ENCODE results near the gene PTPN18. TPM values are rescaled to one million over a fixed set of nuclear protein-coding genes. Genes with fewer than 3 reads are reported as not detected.

PTPN18 gene
- total and polyA plus RNA-seq, 2 donors (not counting 3 experiments of a cell fraction or from before 2014, with no cell fraction given) = 39.4 to 39.6 TPM

DNA sequence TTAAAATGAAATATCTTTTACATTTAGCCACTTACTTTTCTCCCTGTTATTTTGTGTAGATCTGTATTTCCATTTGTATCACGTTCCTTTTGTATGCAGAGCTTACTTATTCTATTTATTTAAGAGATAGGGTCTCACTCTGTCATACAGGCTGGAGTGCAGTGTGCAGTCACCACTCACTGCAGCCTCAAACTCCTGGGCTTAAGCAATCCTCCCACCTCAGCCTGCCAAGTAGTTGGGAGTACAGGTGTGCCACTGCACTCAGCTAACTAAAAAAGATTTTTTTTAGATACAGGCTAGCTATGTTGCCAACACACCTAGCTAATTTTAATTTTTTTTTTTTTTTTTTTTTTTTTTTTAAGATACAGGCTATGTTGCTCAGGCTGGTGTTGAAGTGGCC lies 10.9 kb downstream of the PTPN18 start:
- DNase-seq (ENCODE audit: low read depth, low spot score) (no peak), FAIRE-seq (no peak)
- no peak overlapping the region for H2AFZ ChIP-seq (ENCODE audit: low read depth, low read length)
- H3K9me1 ChIP-seq (replicated peaks; ENCODE audit: control insufficient read depth, extremely low read depth, insufficient read depth, low read length) = no peaks in the 10 kb centered on the region
- H4K20me1 ChIP-seq (replicated peaks; ENCODE audit: control insufficient read depth, extremely low read depth, insufficient read depth, low read length) = no peaks in the 10 kb centered on the region
- H3K4me3 ChIP-seq (replicated peaks in 1 of 3; ENCODE audit: insufficient read depth in 1 of 3, low read depth in 1 of 3, low read length in 3 of 3) = no peak overlapping the region
- intact Hi-C loops (cut with micrococcal nuclease) = no loop called here
- H3K9me3 ChIP-seq (replicated peaks; ENCODE audit: control insufficient read depth, insufficient read depth, low read length) = no peaks in the 10 kb centered on the region
- CTCF ChIA-PET = interaction anchor here (0.5 kb wide), 1 partner anchor 208 kb away, joined by 3 read pairs; no protein-coding TSS in a partner anchor
- H3K4me2 ChIP-seq (ENCODE audit: insufficient read depth, low read length) = no peak overlapping the region
- no peaks in the 10 kb centered on the region for H3K36me3 ChIP-seq (ENCODE audit: control insufficient read depth in 2 of 2, extremely low read depth in 1 of 2, insufficient read depth in 2 of 2, low read length in 2 of 2)
- dilution Hi-C loops (cut with MboI; ENCODE audit: extremely low pct_ligation_motif_present, low sequenced_read_pairs) = no loop called here
- no TSS peak for BruUV-seq (replicated peaks)
- no peak overlapping the region for H3K27ac ChIP-seq (ENCODE audit: insufficient read depth, low read depth, low read length)
- H3K27me3 ChIP-seq (ENCODE audit: control insufficient read depth in 2 of 2, insufficient read depth in 2 of 2, low read length in 2 of 2) = no peaks in the 10 kb centered on the region
- no peaks in the 10 kb centered on the region for H3K79me2 ChIP-seq (ENCODE audit: control insufficient read depth, insufficient read depth, low read length)
- POLR2A ChIA-PET = no interaction called here
- H3K4me1 ChIP-seq (ENCODE audit: control insufficient read depth, extremely low read depth, insufficient read depth, low read length) = peaks cover 6% of the 10 kb centered on the region
- TF ChIP-seq GATA2 (IDR thresholded peaks at IDR 0.05; ENCODE audit: insufficient read depth, insufficient read length, low read depth, low read length) (no peak), FOS (IDR thresholded peaks at IDR 0.05; ENCODE audit: borderline replicate concordance, insufficient read depth, low read length) (no peak), MYC (IDR thresholded peaks at IDR 0.05; ENCODE audit: low read depth, low read length) (no peak), POLR2AphosphoS5 (IDR thresholded peaks at IDR 0.05; ENCODE audit: insufficient read depth, low read depth, low read length) (no peak), EZH2 (IDR thresholded peaks at IDR 0.05; ENCODE audit: borderline replicate concordance, low read depth, low read length, severe bottlenecking) (no peak), POLR2A (IDR thresholded peaks at IDR 0.05; ENCODE audit: low read depth, low read length) (no peak), JUN (IDR thresholded peaks at IDR 0.05; ENCODE audit: borderline replicate concordance, insufficient read depth, insufficient read length, low read depth) (no peak)
- TF ChIP-seq, protein P1, sequence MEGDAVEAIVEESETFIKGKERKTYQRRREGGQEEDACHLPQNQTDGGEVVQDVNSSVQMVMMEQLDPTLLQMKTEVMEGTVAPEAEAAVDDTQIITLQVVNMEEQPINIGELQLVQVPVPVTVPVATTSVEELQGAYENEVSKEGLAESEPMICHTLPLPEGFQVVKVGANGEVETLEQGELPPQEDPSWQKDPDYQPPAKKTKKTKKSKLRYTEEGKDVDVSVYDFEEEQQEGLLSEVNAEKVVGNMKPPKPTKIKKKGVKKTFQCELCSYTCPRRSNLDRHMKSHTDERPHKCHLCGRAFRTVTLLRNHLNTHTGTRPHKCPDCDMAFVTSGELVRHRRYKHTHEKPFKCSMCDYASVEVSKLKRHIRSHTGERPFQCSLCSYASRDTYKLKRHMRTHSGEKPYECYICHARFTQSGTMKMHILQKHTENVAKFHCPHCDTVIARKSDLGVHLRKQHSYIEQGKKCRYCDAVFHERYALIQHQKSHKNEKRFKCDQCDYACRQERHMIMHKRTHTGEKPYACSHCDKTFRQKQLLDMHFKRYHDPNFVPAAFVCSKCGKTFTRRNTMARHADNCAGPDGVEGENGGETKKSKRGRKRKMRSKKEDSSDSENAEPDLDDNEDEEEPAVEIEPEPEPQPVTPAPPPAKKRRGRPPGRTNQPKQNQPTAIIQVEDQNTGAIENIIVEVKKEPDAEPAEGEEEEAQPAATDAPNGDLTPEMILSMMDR (IDR thresholded peaks at IDR 0.05; ENCODE audit: extremely low read depth in 1 of 2, insufficient read depth in 1 of 2, low read depth in 1 of 2, low read length in 2 of 2) = no peak
- TF ChIP-seq, protein P2, sequence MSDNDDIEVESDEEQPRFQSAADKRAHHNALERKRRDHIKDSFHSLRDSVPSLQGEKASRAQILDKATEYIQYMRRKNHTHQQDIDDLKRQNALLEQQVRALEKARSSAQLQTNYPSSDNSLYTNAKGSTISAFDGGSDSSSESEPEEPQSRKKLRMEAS (IDR thresholded peaks at IDR 0.05; ENCODE audit: insufficient read depth, insufficient read length) = no peak
- no peak overlapping the region for H3K9ac ChIP-seq (replicated peaks; ENCODE audit: extremely low read depth, insufficient read depth, low read length)
